Measurements from ENCODE around the gene ACOT13.
A peak's percentile ranks its signal among the peaks of the same experiment; 100 is the strongest.
"Not testable (repeated sequence)": the region's sequence is repeated elsewhere in the genome, so short reads cannot be mapped to it uniquely, and the experiment has no call there.

The ACOT13 gene

DNA sequence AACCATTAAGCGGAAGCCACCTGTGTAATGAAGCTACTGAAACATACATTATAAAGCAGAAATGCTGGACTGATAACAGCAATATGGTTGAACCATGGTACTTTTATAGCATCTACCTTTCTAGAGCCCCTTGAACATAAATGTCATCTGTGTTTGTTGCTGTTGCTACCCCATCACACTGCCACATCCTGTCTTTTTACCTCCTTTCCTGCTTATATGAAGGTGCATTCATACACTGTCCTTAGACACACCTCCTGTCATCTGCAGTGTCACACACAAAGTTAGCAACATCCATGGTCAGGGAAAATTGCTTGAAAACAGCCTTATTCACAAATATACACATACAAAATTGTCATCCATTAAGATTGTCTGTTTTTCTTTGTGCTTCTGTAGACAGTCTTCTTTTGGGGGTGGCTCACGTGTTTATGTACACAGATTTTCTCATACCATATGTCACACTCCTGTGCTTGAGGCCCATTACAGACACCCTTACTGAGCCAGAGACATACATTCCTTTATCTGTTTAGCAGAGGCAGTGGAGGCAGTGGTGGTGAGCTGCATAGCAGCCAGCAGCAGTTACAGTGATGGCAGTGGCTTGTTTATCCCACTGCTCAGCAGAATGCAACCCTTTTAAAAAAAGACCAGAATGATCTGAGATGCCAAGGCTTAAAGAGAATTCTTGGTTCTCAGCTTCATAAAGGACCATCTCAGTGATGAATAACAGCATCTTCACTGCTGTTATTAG is 26.1 kb downstream of the ACOT13 start:
- no peak for DNase-seq

DNA sequence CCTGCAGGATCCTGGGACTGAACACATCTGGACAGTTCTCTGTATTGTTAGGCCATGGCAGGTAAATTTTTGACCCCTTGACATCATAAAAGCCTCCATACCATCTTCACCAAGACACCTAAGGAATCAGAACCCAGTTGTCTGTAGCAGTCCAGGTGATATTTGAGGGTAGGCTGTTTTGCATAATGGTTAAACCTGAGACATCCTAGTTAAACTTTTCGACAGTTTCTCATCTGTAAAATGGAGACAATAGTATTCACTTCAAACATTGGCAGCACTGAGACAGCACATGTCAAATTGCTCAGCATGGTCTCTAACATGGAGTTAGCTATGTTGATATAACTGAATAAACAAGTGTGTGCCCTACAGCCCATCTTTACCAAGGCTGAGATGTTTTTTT is 27.3 kb downstream of the ACOT13 start:
- no peak for DNase-seq

DNA sequence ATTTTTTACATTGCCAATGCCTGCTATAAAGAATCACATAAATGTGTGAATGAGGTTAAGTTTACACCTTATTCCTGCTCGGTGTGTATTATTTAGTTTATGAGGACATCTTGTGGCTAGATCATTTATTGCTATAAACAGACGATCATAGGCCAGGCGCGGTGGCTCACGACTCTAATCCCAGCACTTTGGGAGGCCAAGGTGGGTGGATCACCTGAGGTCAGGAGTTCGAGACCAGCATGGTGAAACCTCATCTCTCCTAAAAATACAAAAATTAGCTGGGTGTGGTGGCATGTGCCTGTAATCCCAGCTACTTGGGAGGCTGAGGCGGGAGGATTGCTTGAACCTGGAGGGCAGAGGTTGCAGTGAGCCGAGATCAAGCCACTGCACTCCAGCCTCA is 28.8 kb downstream of the ACOT13 start:
- not testable (repeated sequence) for DNase-seq

DNA sequence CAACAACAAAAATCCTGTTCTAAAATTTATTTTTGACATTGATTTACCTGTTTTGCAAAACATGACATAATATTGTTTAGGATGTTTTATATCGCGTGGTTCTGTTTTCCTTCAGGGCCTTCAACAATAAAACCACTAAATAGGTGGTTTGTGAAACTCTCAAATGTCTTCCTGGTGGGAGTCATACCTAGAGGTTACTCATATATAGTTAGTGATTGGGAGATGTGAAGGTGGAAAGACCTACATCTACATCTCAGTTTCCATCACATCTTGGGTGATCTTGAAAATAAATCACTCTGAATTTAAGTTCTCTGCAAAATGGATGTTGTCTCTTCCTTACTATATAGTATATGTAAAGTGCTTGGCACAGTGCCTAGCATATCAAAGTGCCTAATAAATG is 29.2 kb downstream of the ACOT13 start:
- DNase-seq, result no peak

DNA sequence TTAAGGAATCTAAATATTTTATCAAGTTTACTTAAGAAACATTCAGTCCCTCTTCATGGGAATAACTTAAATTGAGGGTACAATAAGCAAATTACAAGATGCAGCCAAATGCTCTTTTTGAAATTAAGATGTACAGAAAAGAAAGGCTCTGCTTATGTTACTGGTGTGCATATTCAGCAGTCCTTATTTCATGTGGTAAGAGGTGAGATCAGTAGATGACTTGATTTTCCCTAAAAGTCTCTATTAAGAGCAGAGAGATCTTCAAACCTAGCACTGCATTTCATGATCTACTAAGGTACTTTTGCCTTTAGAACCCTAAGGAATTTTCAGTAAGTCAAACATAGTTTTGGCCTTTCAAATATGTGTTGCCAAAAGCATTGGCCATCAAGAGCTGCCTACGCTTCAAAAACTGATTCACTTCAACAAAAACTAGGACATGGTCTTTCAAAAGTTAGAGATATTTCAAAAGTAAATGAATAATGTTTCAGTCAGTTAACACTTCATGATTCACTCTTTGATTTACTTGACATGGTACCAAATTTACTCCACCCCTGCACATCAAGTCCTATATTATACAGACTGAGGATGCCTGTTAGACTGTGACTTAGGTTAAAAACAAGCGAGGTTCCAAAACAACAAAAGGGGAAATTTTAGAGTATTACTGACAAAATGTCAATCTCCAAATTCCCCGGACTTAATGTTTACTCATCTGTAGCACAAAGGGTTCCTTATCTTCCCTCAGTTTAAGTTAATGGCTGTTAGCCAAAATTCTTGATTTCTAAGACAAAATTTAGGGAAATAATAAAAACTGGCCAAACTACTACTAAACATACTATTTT is 32.9 kb downstream of the ACOT13 start:
- DNase-seq, result no peak

DNA sequence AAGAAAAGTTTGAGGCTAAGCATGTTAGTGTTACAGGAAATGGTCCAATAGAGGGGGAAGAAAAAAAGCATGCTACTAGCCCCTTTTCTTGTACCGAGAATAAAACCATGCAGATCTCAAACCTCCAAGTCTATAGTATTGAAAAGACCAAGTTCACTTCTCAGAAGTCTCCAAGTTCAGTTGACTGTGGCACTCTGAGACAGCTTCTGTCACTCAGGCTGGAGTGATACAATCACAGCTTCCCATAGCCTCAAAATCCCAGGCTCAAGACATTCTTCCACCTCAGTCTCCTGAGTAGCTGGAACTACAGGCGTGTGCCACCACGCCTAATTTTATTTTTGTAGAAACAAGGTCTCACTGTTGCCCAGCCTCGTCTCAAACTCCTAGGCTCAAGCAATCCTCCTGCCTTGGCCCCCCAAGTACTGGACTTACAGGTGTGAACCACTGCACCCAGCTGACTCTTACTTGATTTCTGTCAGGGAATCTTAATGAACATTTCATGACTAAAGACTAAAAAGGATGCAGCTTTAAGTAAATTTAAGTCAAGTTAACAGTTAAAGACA is 35.9 kb downstream of the ACOT13 start:
- no peak for DNase-seq

DNA sequence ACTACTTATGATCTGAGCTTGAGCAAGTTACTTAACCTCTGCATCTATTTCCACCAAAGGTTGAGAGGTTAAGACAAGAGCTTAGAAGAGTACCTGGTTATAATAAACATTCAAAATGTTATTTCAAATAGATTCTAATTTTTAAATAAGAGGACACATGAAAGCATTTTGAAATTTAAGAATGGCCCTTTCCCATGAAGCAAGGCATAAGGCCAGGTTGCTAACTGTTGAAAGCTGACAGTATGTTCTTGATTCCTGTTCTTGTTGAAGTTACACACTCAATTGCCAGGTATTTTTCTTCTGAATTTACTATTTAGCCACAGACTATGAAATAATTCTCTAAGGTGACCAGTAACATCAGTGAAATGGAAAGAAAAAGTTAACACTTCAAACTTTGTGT is 37.6 kb downstream of the ACOT13 start:
- DNase-seq, result no peak

DNA sequence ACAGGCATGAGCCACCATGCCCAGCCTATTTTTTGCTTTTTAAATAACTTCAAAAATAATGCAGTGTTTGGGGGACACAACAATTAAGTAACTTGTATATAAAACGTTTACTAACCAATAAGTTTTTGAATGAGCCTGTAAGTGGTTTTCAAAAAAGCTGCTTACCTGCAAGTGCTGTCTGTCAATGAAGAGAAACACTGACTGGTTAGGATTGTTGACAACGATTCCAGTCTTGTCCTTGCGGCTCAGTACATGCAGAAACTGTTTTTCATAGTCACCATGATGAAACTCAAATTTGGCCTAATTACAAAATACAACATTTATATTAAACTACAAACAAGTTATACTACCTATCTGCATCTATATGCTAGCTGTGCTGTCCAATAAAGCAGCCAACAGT is 41.7 kb downstream of the ACOT13 start:
- no peak for DNase-seq

DNA sequence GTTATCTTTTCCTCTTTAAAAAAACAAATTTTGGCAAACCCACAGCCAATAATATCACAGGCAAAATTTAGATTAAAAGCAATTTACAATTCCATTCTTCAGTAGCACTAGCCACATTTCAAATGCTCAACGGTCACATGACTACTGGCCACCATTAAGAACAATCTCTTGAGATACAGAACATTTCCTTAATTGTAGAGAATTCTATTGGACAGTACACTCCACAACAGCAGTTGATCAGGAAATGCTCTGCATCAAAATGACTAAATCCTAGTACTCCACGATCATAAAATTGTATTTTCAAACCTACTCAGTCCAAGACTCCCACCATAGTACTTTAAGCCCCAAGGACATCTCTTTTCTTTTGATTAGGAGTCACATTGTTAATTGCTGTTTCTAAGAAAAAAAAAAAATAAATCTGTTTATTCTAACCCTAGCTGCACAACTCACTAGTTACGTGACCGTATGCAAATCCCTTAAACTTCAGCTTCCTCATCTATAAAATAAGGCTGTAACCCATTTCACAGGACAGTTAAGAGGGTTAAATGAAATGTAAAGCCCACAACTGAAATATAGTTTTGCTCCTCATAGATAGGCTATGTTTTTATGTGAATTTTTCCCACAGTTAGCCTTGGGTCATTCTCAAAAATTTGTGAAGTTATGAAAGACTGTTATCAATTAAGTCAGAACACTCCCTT is 42.3 kb downstream of the ACOT13 start:
- no peak for DNase-seq

DNA sequence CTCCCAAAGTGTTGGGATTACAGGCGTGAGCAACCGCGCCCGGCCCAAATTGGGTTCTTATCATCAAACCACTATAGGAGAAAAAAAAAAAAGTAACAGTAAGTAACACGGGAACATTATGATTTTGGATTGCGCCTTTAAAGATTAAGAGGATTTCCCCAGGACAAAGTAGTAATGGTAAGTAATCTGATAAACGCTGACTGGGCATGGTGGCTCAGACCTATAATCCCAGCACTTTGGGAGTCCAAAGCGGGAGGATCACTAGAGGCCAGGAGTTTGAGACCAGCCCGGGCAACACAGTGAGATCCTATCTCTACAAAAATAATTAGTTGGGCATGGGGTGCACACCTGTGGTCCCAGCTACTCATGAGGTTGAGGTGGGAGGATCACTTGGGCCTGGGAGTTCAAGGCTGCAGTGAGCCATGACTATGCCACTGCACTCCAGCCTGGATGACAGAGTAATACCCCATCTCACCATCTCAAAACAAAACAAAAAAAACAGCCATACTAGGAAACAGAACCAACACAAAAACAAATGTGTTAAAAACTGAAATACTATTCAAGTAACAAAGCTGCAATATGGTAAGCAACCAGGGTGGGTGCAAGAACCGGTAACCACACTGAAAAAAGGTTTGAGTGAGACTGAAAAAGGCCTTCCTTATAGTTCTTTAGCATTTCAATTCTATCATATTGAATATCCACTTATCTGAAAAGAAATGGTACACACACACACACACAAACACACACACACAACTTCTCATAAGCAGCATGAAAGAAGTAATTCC is 43.8 kb downstream of the ACOT13 start:
- DNase-seq, result no peak

DNA sequence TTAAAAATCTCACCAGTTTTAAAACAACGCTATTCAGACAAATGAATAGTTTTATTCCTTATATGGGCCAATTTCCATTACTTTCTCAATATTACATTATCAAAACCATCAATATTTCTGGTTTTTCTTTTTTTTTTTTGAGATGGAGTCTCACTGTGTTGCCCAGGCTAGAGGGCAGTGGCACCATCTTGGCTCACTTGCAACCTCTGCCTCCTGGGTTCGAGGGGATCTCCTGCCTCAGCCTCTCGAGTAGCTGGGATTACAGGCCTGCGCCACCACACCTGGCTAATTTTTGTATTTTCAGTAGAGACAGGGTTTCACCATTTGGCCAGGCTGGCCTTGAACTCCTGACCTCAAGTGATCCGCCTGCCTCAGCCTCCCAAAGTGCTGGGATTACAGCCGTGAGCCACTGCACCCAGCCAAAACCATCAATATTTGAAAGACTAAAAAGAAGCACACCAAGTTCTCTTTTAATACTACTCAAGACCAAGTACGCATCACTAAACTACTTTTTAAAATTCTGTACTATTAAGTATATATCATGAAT is 49.8 kb downstream of the ACOT13 start:
- not testable (repeated sequence) for DNase-seq

DNA sequence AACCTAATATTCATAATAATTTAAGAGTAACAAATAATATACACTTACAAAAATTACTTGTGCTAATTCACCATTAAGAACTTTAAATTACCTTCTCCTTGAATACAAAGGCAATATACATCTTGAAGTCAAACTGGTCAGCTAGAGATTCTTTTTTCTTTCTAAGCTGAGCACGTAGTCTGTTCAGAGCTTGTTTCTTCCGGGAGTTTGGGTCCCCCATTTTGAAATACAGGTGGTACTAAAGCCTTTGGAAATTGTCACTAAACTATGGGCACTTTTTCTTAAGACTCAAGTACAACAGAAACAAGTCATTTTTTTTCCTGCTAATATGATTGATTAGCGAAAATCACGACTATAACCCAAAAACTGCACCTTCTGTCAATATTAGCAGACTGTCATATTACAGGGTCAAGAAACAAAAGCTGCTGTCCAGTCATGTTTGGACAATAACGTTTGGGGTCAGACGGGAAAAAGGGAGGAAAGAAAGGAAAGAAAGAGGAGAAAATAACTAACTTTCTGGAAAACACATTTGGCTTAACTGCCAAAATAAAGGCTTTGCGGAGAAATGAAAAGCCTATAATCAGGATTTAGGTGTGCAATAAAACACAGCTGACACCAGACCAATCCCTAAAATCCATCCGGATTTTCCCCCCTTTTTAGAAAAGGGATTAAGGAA is 51.7 kb downstream of the ACOT13 start:
- DNase-seq, result no peak

DNA sequence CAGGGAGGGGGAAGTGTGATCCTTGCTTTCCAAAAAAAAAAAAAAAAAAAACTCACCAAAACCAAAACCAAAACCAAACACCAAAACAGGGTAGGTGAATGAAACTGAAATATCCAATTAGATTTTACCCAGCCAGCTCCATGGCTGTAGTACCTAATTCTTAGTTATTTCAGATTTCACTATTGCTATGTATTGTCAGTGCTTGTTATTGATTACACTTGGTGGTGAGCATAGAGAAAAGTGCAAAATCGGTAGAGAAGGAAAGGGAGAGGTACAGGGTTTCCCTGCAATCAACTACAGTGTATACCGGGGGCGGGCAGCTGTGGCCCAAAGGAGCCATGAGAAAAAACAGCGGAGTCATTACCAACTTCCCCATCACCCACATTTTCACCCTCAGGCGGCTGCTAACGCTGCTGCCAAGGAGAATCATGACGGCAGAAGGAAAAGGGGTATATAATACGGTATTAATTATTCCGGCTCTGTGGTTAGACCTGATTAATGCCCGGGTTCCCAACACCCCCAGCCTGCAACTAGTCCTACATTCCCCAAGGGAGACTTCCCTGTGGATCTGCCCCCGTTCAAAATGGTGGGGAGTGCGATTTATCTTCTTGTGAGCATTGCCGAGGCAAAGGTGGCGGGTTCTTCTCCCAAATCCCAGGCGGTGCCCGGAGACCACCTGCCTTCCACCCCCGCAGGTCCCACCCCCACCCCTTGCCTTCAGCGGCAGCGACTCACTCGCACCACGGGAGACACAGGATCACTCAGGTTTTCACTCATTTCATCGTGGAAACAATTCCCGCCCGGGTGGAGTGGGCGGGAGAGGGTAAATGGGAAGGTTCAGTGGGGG is 52.5 kb downstream of the ACOT13 start, which contains the start of gene C6orf62:
TSS of gene C6orf62 (minus strand) at position 30 of the 847 bp plus-strand sequence. CDS start 486 bp downstream, outside the sequence.
- DNase-seq, result no peak

DNA sequence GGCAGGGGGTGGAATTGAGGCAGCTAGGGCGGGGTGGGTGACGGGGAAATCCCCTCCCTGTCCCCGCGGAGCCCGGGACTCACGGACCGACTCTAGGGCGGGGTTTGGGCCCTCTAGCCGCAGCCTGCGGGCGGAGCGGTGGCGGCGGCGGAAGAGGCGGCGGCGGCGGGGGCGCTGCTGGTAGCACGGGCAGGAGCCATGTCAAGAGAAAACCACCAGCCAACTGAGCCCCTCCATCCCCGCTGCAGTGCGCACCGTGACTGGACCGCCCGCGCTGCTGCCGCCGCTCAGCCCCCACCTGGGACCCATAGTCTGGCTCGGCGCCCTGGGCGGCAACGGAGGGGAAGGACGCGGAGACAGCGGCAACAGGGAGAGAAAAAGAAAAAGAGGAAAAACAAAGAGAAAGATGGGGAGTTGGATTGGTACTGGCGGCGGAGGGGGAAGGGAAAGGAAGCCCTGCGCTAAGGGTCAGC is 53.3 kb downstream of the ACOT13 start:
- peak; percentile 44 for DNase-seq

DNA sequence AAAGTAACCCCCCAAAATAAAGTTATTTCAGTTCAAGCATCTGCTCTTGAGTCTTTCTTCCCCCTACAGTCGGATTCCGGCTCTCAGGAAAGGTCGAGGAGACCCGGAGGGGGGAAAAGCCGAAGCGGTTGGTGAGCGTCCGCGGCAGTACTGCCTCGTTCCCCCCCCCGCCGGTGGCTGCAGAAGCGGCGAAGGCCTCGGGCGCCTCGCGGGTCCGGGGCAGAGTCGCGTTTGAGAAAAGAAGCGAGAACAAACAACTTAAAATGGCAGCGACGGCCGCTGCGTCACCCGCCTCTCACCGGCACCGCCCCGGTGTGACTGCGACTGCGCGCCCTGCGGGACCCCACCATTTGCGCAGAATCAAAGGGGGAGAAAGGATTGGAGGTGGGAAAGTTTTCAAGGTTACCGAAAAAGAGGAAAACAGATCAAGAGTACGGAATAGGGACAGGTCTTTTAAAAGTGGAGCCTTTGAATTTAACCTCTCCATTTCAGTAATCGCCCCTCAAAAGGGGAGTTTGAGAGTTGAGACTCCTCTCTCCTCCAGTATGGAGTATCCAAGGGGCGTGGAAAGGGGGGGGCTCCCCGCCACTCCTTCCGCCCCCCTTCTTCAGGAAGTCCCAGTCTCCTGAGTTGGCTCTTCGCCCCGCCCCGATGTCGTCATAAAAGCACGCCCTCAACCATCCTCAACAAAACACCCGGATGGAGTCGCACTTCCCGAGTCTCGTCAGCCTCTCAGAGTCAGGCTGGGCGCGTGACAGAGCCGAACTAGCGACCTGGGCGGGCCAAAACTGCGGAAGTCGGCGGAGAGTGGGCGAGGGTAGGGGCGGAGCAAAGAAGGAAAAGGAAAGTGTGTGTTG is 54.0 kb downstream of the ACOT13 start:
- DNase-seq, result peak; percentile 97

DNA sequence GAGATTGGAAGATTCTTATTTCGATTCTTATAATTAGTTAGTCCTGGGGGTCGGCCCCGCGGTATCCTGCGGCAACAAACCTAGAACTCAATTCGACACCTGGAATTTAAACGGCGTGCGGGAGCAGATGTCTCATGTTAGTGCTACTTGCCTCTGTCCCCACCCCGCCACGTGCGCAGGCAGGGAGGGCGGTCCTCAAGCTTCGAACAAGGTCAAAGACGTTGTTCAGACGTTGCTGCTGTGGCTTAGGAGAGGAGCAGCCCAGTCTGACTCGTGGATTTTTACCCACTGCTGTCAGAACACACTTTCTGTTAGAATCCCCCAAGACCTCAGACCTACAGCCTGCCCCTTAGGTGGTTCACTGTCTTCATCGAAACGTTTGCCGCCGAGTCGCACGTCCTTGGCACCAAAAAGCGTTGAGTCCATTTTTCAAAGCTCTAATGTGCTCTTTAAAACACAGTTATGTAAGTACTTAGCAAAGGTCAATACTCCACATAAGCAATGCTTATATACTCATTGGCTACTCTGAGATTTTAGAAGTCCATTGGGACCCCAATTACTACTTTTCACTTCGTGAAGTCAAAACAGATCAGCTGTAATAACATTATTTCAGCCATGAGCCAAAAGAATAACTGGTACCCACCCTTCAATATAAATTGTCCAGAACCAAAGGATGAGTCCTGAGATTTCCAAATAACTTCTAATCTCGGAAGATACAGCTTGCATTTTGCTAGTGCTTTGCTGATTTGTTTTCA is 54.8 kb downstream of the ACOT13 start:
- DNase-seq, result peak; percentile 89

DNA sequence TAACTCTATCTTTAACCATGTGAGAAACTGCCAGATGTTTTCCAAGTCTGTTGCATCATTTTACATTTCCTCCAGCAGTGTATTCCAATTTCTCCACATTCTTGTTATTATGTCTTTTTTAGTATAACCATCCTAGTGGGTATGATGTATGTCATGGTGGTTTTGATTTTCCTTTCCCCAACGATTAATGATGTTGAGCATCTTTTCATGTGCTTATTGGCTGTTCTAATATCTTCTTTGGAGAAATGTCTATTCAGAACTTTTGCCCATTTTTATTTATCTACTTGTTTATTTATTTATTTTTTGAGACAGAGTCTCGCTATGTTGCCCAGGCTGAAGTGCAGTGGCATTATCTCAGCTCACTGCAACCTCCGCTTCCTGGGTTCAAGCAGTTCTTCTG is 56.4 kb downstream of the ACOT13 start:
- no peak for DNase-seq

DNA sequence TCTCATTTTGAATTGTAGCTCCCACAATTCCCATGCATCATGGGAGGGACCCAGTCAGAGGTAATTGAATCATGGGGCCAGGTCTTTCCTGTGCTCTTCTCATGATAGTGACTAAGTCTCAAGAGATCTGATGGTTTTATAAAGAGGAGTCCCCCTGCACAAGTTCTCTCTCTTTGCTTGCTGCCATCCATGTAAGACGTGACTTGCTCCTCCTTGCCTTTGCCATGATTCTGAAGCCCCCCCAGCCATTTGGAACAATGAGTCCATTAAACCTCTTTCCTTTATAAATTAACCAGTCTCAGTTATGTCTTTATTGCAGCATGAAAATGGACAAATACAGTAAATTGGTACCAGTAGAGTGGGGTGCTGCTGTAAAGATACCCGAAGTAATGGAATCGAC is 63.8 kb downstream of the ACOT13 start:
- not testable (repeated sequence) for DNase-seq
